ENCODE measurements around the gene BLOC1S2. TPM values are rescaled to one million over a fixed set of nuclear protein-coding genes. Genes with fewer than 3 reads are reported as not detected.
A peak's percentile ranks its signal among the peaks of the same experiment; 100 is the strongest.

The BLOC1S2 gene
- 28.6 TPM for total RNA-seq
- 22.4 TPM for polyA plus RNA-seq

DNA sequence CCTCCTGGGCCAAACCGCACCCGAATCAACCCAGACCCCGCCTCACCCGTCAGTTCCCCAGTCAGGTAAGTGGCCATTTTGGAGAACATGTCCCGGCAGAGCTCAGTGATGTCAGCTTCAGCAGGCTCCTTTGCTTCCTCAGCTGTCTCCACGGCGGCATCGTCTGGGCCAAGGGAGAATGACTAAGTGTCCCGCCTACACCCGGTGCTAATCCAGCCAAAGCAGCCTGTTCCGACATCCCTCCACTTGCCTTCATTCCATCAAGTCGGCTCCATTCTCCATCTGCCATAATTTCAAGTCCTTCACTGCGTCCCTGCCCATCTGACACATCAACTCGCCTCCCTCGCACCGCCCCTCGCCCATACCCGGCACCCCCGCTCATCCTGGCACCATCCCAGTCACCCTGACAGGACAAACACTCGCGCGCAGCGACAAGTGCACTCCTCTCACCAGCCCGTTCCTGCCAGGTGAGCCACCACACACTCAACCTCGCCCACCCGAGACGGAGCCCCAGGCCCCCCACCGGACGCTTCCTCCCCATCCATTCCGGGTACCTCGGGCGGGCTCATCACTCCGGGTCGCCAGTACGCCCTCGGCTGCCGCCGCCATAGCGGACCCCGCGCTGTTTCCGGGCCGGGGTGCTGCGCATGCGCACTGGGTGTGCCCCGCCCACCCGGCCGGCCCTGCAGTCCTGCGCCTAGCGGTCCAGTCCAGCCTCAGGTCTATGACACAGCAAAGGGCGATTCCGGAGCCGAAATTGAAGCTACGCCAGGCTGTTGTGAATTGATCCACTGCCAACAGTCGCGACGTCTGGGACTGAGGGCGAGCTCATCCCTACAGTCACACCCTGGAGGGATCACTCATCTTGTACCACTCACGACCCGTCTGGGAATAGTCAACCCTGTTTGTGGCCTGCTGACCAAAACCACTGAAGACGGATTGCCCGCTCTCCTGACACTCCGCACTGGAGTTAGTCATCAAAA is at the start of gene BLOC1S2:
BLOC1S2 (minus strand) TSS at position 630 of the 983 bp plus-strand sequence; CDS start at position 609, 21 bp downstream.
- DNase-seq (ENCODE audit: extremely low spot score) = peak; percentile 67
- 1% methylated on average over 63 of the region's 63 CpGs for WGBS
- H3K27ac ChIP-seq (ENCODE audit: low read depth) = peak within 1 kb of the TSS; percentile 94
- peak within 1 kb of the TSS; percentile 74 for H3K4me3 ChIP-seq (ENCODE audit: low read depth, low read length)
- no peaks in the 10 kb centered on the region for H3K4me1 ChIP-seq (ENCODE audit: insufficient read depth)
- no peaks in the 10 kb centered on the region for H3K36me3 ChIP-seq (ENCODE audit: insufficient read depth)

DNA sequence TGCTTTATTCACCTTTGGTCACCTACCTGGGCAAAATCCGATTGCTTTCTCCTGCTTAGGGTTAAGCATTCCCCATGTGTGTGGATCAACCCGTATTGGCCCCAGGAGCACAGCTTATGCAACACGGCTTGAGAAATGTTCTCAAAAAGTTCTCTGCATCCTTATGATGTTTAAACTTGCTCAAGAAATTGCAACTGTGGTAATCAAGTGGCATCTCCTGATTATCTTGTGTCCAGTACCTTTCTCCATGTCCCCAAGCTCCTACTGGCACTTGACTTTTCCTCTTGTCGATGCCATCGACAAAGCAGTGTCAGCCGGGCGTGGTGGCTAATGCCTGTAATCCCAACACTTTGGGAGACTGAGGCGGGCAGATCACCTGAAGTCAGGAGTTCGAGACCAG is 48.3 kb upstream of the BLOC1S2 start:
- Histone ChIP-seq H3K27ac (ENCODE audit: low read depth) (no peak overlapping the region), H3K4me3 (ENCODE audit: low read depth, low read length) (no peak overlapping the region), H3K36me3 (ENCODE audit: insufficient read depth) (no peaks in the 10 kb centered on the region), H3K4me1 (ENCODE audit: insufficient read depth) (no peaks in the 10 kb centered on the region)
- no peak for DNase-seq (ENCODE audit: extremely low spot score)
- 83% methylated on average over 9 of the region's 9 CpGs for WGBS

DNA sequence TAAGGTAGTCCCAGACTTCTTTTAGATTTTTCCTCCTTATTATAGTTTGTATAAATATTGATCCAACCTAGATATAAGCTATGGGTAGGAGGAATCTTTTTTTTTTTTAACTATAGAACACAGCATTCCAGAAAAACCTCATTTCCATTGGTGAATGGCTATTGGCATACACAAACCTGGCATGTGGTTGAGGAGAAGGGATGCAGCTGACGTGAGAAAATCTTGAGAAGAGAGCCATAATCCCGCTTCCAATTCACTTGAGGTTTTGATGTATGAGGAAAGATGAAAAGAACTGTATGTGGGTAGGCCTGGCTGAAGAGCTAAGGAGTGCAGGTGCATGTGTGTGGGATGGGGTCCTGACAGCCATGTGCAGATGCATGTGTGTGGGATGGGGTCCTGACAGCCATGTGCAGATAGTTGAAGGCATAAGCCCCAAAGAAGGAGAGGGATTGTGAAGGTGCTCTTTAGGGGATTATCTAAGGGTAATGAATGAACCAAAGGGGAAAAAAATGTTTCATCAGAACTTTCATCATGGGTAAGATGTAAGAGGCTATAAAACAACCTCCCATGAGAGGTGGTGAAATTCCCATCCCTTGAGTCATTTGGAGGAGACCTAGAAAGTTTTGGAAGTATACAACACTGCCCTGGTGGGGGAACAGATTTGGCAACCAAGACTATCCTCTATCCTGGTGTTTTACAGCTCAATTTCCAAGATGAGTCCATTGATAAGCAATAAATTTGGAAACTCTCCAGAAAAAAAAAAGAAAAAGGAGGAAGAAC is 47.4 kb upstream of the BLOC1S2 start:
- Histone ChIP-seq H3K4me3 (ENCODE audit: low read depth, low read length) (no peak overlapping the region), H3K27ac (ENCODE audit: low read depth) (no peak overlapping the region), H3K4me1 (ENCODE audit: insufficient read depth) (no peaks in the 10 kb centered on the region), H3K36me3 (ENCODE audit: insufficient read depth) (no peaks in the 10 kb centered on the region)
- DNase-seq (ENCODE audit: extremely low spot score) = no peak
- 68% methylated on average over 2 of the region's 2 CpGs for WGBS

DNA sequence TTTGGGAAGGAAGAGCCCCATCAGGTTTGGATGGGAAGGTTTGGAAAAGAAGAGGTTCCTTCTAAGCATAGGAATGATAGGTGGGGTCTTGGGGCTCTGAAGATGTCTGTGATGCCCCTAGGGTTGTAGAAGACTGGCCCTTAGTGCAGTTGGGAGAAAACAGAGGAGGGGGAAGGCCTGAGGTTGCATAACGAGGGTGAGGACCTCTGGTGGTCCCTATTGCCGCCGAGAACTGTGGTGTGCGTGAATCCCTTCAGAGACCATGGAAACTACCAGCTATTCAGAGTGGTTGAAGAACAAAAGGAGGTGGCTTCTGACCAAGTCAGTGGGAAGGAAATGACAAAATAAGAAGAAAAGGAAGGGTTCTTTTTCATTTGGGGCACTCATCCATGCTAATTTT is 46.6 kb upstream of the BLOC1S2 start:
- no peak for DNase-seq (ENCODE audit: extremely low spot score)
- no peak overlapping the region for H3K27ac ChIP-seq (ENCODE audit: low read depth)
- no peaks in the 10 kb centered on the region for H3K36me3 ChIP-seq (ENCODE audit: insufficient read depth)
- no peak overlapping the region for H3K4me3 ChIP-seq (ENCODE audit: low read depth, low read length)
- no peaks in the 10 kb centered on the region for H3K4me1 ChIP-seq (ENCODE audit: insufficient read depth)
- WGBS = 54% methylated on average over 4 of the region's 4 CpGs

DNA sequence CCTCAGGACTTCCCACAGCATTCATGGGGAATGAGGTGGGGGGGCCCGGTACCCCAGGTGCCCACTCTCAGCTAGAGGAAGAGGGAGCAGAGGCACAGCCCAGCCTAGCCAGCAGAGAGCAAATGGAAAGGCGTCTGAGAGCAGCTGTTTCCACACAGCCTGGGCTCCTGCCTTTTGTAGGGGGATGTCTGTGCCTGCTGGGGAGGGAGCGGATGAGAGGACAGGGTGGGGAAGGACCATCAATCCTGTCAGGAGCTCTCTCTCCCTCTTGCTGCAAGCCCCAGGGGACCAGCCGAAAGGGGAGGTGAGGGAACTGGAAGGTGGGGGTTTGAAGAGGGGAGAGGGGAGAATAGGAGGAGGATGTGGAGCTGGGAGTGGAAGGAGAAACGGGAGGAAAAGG is 43.6 kb upstream of the BLOC1S2 start, which contains the start of gene PKD2L1:
PKD2L1 (minus strand) TSS at position 150 of the 400 bp plus-strand sequence; CDS start at position 25, 125 bp downstream.
- Histone ChIP-seq H3K36me3 (ENCODE audit: insufficient read depth) (no peaks in the 10 kb centered on the region), H3K4me3 (ENCODE audit: low read depth, low read length) (no peak within 1 kb of the TSS), H3K27ac (ENCODE audit: low read depth) (no peak within 1 kb of the TSS), H3K4me1 (ENCODE audit: insufficient read depth) (no peaks in the 10 kb centered on the region)
- no peak for DNase-seq (ENCODE audit: extremely low spot score)
- WGBS = 47% methylated on average over 5 of the region's 5 CpGs

- DNase-seq (ENCODE audit: extremely low spot score) = no peak
- no peaks in the 10 kb centered on the region for H3K4me1 ChIP-seq (ENCODE audit: insufficient read depth)
- H3K36me3 ChIP-seq (ENCODE audit: insufficient read depth) = no peaks in the 10 kb centered on the region
- H3K27ac ChIP-seq (ENCODE audit: low read depth) = no peak overlapping the region
- H3K4me3 ChIP-seq (ENCODE audit: low read depth, low read length) = no peak overlapping the region
- 63% methylated on average over 5 of the region's 5 CpGs for WGBS
Measured at GRCh38 chr10:100328198-100328597, 41.7 kb upstream of the BLOC1S2 start.

GRCh38 chr10:100327718-100328009 is 41.2 kb upstream of the BLOC1S2 start:
- no peak overlapping the region for H3K27ac ChIP-seq (ENCODE audit: low read depth)
- DNase-seq (ENCODE audit: extremely low spot score) = no peak
- WGBS = 77% methylated on average over 3 of the region's 3 CpGs
- H3K4me3 ChIP-seq (ENCODE audit: low read depth, low read length) = no peak overlapping the region
- H3K36me3 ChIP-seq (ENCODE audit: insufficient read depth) = no peaks in the 10 kb centered on the region
- H3K4me1 ChIP-seq (ENCODE audit: insufficient read depth) = no peaks in the 10 kb centered on the region

DNA sequence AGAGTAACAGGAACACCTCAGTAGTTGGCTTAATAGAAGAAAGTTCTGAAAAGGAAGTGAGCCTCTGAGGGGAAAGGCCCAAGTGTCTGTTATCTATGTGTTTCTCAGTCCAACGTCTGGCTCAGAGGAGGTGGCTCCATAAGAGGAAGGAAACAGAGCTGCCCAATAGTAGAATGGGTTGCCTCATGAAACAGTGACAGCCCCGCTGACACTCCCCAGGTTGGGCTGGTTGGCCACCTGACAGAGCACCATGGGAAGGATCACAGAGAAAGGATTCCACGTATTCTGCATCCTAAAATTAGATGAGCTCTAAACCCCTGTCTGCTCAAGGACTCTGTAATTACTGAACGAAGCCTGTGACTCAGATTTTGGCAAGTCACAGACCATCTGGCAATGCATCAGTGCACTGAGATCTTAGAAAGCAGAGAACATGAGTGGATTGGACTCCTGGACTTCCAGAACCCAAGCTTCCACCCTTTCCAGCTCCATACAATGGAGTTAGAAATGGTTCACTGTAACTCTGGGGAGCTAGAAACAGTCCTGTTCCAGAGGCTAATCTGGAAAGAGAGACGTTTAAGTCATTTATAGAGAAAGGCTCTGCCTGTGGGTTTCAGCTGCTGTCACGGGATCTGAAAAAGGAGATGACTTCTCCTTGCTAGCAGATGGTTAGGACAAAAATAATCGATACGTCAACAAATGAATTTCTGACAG is 40.7 kb upstream of the BLOC1S2 start:
- Histone ChIP-seq H3K4me3 (ENCODE audit: low read depth, low read length) (no peak overlapping the region), H3K36me3 (ENCODE audit: insufficient read depth) (no peaks in the 10 kb centered on the region), H3K4me1 (ENCODE audit: insufficient read depth) (no peaks in the 10 kb centered on the region), H3K27ac (ENCODE audit: low read depth) (no peak overlapping the region)
- WGBS = 35% methylated on average over 8 of the region's 8 CpGs
- no peak for DNase-seq (ENCODE audit: extremely low spot score)

- DNase-seq (ENCODE audit: extremely low spot score) = no peak
- Histone ChIP-seq H3K4me1 (ENCODE audit: insufficient read depth) (no peaks in the 10 kb centered on the region), H3K27ac (ENCODE audit: low read depth) (no peak overlapping the region), H3K36me3 (ENCODE audit: insufficient read depth) (no peaks in the 10 kb centered on the region), H3K4me3 (ENCODE audit: low read depth, low read length) (no peak overlapping the region)
- 48% methylated on average over 7 of the region's 7 CpGs for WGBS
Measured at GRCh38 chr10:100325158-100325557, 38.7 kb upstream of the BLOC1S2 start.

- Histone ChIP-seq H3K4me3 (ENCODE audit: low read depth, low read length) (no peak overlapping the region), H3K4me1 (ENCODE audit: insufficient read depth) (no peaks in the 10 kb centered on the region), H3K36me3 (ENCODE audit: insufficient read depth) (no peaks in the 10 kb centered on the region), H3K27ac (ENCODE audit: low read depth) (no peak overlapping the region)
- no peak for DNase-seq (ENCODE audit: extremely low spot score)
- 60% methylated on average over 1 of the region's 1 CpG for WGBS
Measured at GRCh38 chr10:100319707-100320402, 33.4 kb upstream of the BLOC1S2 start.

DNA sequence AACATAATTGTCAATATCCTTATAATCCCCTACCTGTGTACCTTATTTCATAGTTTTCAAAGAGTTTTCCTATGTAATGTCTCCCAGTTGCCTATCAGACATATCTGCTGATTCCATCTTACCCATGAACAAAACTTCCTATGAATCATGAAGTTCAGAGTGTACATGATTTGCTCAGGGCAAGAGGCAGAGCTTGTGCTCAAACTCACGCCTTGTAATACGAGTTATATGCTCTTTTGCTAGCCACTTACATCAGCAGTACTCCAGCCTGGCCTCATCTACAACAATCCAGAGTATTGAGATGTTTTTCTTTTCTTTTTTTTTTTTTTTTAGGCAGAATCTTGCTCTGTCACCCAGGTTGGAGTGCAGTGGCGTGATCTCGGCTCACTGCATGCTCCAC is 31.7 kb upstream of the BLOC1S2 start:
- H3K4me3 ChIP-seq (ENCODE audit: low read depth, low read length) = no peak overlapping the region
- WGBS = 80% methylated on average over 4 of the region's 4 CpGs
- no peak overlapping the region for H3K27ac ChIP-seq (ENCODE audit: low read depth)
- H3K4me1 ChIP-seq (ENCODE audit: insufficient read depth) = no peaks in the 10 kb centered on the region
- no peak for DNase-seq (ENCODE audit: extremely low spot score)
- no peaks in the 10 kb centered on the region for H3K36me3 ChIP-seq (ENCODE audit: insufficient read depth)

GRCh38 chr10:100315615-100316014 is 29.1 kb upstream of the BLOC1S2 start:
- no peak overlapping the region for H3K27ac ChIP-seq (ENCODE audit: low read depth)
- no peak for DNase-seq (ENCODE audit: extremely low spot score)
- WGBS = 79% methylated on average over 4 of the region's 4 CpGs
- H3K4me1 ChIP-seq (ENCODE audit: insufficient read depth) = no peaks in the 10 kb centered on the region
- H3K36me3 ChIP-seq (ENCODE audit: insufficient read depth) = no peaks in the 10 kb centered on the region
- no peak overlapping the region for H3K4me3 ChIP-seq (ENCODE audit: low read depth, low read length)

DNA sequence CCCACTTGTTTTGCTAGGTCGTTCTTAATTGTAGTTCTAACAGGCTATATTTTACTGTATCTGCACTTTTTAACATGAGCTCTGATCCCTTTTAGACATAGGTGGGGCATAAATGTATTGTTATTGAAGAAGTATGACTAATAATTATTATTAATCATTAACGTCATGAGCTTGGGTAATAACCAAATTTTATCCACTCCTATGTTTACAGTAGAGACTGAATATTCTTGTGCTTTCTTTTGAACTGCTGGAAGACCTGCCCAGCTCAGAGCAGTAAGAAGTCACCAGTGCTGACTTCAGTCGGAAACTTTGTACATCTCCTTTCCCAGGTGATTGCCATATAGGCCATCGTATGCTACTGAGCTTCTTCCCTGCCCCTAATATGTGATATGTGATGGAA is 24.8 kb upstream of the BLOC1S2 start:
- DNase-seq (ENCODE audit: extremely low spot score) = no peak
- H3K4me1 ChIP-seq (ENCODE audit: insufficient read depth) = no peaks in the 10 kb centered on the region
- no peaks in the 10 kb centered on the region for H3K36me3 ChIP-seq (ENCODE audit: insufficient read depth)
- H3K27ac ChIP-seq (ENCODE audit: low read depth) = no peak overlapping the region
- WGBS = 67% methylated on average over 4 of the region's 4 CpGs
- no peak overlapping the region for H3K4me3 ChIP-seq (ENCODE audit: low read depth, low read length)

Measured in urinary bladder (tissue), 4 donors.